HCT116 (cell line): ENCODE data around the gene EHMT1. TPM values are rescaled to one million over a fixed set of nuclear protein-coding genes. Genes with fewer than 3 reads are reported as not detected.

ENCODE experiments used
- ATAC-seq: fragments of 200-7000 bp; cut with Tn5 transposase; 2 replicates; pipeline ENCODE4 v1.9.1; 2020; ENCODE audit warnings: mild to moderate bottlenecking, moderate library complexity
- BruUV-seq: library from RNA; stranded (reverse); fragments of 400-500 nt; replicated peaks from 2 replicates; lab custom pipeline; 2021; lab: Mats Ljungman, UMichigan
- CTCF ChIA-PET: fragments of 300-600 bp; sonication (Branson Sonifier 250); formaldehyde crosslinking; loops from one replicate; lab custom pipeline; 2021; ENCODE audit warnings: antibody characterized with exemption; lab: Charles Lee
- POLR2A ChIA-PET: fragments of 300-600, 350-600 bp; sonication (Branson Sonifier 250); formaldehyde crosslinking; loops from one replicate; lab custom pipeline; 2021; ENCODE audit warnings: antibody characterized with exemption; lab: Charles Lee
- RAD21 ChIA-PET, 2 experiments: fragments of 300-600 bp; sonication (Branson Sonifier 250); formaldehyde crosslinking; loops; one replicate each; lab custom pipeline; 2023; ENCODE audit warnings: low total read pairs in 2 of 2; ENCODE audit not compliant: uncharacterized antibody in 2 of 2, unreplicated experiment in 2 of 2, low non-redundant PET in 1 of 2; lab: Charles Lee
- DNase-seq: peaks from one replicate; pipeline ENCODE4 v3.0.0-alpha.2; 2010; ENCODE audit warnings: low read depth, low spot score
- H2AFZ ChIP-seq: fragments of 200-600 bp; shearing (Covaris generic), sonication (generic); 2 replicates; pipeline ENCODE4 v1.6.1; 2017; ENCODE audit warnings: low read depth, mixed run types, mixed read lengths, antibody characterized with exemption, low read length; ENCODE audit not compliant: poor library complexity, severe bottlenecking
- H3K27ac ChIP-seq: 2 replicates; pipeline ENCODE4 v1.5.1; 2012; ENCODE audit warnings: low read depth, low read length
- H3K27me3 ChIP-seq: fragments of 200-600 bp; sonication (generic); 2 replicates; pipeline ENCODE4 v1.6.1; 2016; ENCODE audit warnings: mixed run types, low read length, mixed read lengths; ENCODE audit not compliant: insufficient read depth
- H3K36me3 ChIP-seq, 2 experiments: fragments of 200-500 bp in 1 of 2; fragments of 200-600 bp in 1 of 2; sonication (Bioruptor generic) in 1 of 2; sonication (generic) in 1 of 2; 2 replicates each; pipeline versions ENCODE4 v1.5.1 to v1.6.1; 2014 to 2016; ENCODE audit warnings: low read length in 2 of 2, inconsistent platforms in 1 of 2, mixed read lengths in 1 of 2, mixed run types in 1 of 2; ENCODE audit not compliant: insufficient read depth in 2 of 2, control insufficient read depth in 1 of 2
- H3K4me1 ChIP-seq, 2 experiments: fragments of 200-600 bp in 1 of 2; sonication (generic) in 1 of 2; 2 replicates each; pipeline versions ENCODE4 v1.5.1 to v1.6.1; 2012 to 2017; ENCODE audit warnings: low read length in 2 of 2, inconsistent platforms in 1 of 2, mild to moderate bottlenecking in 1 of 2, mixed read lengths in 1 of 2, mixed run types in 1 of 2, moderate library complexity in 1 of 2; ENCODE audit not compliant: insufficient read depth in 2 of 2, control insufficient read depth in 1 of 2
- H3K4me2 ChIP-seq: fragments of 200-600 bp; sonication (generic); 2 replicates; pipeline ENCODE4 v1.6.1; 2017; ENCODE audit warnings: mixed run types, low read length, mixed read lengths
- H3K4me3 ChIP-seq, 2 experiments: fragments of 200-600 bp in 1 of 2; sonication (generic) in 1 of 2; replicated peaks in 1 of 2; 2 replicates each; pipeline ENCODE4 v1.5.1; 2011 to 2016; ENCODE audit warnings: low read length in 2 of 2, control low read depth in 1 of 2, low read depth in 1 of 2, mild to moderate bottlenecking in 1 of 2, mixed read lengths in 1 of 2, mixed run types in 1 of 2
- H3K79me2 ChIP-seq: fragments of 200-600 bp; sonication (generic); 2 replicates; pipeline ENCODE4 v1.6.1; 2017; ENCODE audit warnings: mild to moderate bottlenecking, mixed run types, low read length, moderate library complexity, mixed read lengths; ENCODE audit not compliant: insufficient read depth
- H3K9ac ChIP-seq: fragments of 200-600 bp; sonication (generic); 2 replicates; pipeline ENCODE4 v1.6.1; 2016; ENCODE audit warnings: low read length, mixed read lengths
- H3K9me2 ChIP-seq: fragments of 200-600 bp; sonication (generic), shearing (Covaris generic); 2 replicates; pipeline ENCODE4 v1.6.1; 2017; ENCODE audit warnings: mixed run types, mild to moderate bottlenecking, moderate library complexity; ENCODE audit not compliant: insufficient read depth
- H3K9me3 ChIP-seq, 2 experiments: fragments of 200-500 bp in 1 of 2; fragments of 200-600 bp in 1 of 2; sonication (Bioruptor generic) in 1 of 2; sonication (generic) in 1 of 2; 2 replicates each; pipeline ENCODE4 v1.6.1; 2014 to 2017; ENCODE audit warnings: low read length in 2 of 2, mixed read lengths in 2 of 2, inconsistent platforms in 1 of 2, low read depth in 1 of 2, mild to moderate bottlenecking in 1 of 2, mixed run types in 1 of 2, moderate library complexity in 1 of 2; ENCODE audit not compliant: control insufficient read depth in 1 of 2, insufficient read depth in 1 of 2
- H4K20me1 ChIP-seq: fragments of 200-600 bp; sonication (generic), shearing (Covaris generic); 2 replicates; pipeline ENCODE4 v1.6.1; 2017; ENCODE audit warnings: mixed run types, mild to moderate bottlenecking, moderate library complexity; ENCODE audit not compliant: insufficient read depth
- CEBPB ChIP-seq: IDR thresholded peaks from 2 replicates; pipeline ENCODE4 v1.6.1; 2012; ENCODE audit warnings: low read depth
- EGR1 ChIP-seq: IDR thresholded peaks from 2 replicates; pipeline ENCODE4 v1.6.1; 2012; ENCODE audit warnings: low read depth
- FOSL1 ChIP-seq: IDR thresholded peaks from 2 replicates; pipeline ENCODE4 v1.6.1; 2012; ENCODE audit warnings: low read depth
- POLR2A ChIP-seq: IDR thresholded peaks from 2 replicates; pipeline ENCODE4 v1.7.0; 2011; ENCODE audit warnings: borderline replicate concordance; ENCODE audit not compliant: insufficient read depth, insufficient read length; ENCODE audit errors: extremely low read depth
- POLR2AphosphoS5 ChIP-seq: IDR thresholded peaks from 2 replicates; pipeline ENCODE4 v1.6.1; 2011; ENCODE audit warnings: mild to moderate bottlenecking, low read depth, low read length, moderate library complexity
- RAD21 ChIP-seq: IDR thresholded peaks from 2 replicates; pipeline ENCODE4 v1.6.1; 2012; ENCODE audit warnings: low read depth, mild to moderate bottlenecking
- SIN3A ChIP-seq: IDR thresholded peaks from 2 replicates; pipeline ENCODE4 v1.6.1; 2012; ENCODE audit warnings: low read depth
- TCF7L2 ChIP-seq: IDR thresholded peaks from 2 replicates; pipeline ENCODE4 v1.7.0; 2011; ENCODE audit warnings: borderline replicate concordance, inconsistent platforms; ENCODE audit not compliant: insufficient read depth, insufficient read length; ENCODE audit errors: extremely low read depth
- ZFX ChIP-seq: fragments of 450-650 bp; IDR thresholded peaks from 2 replicates; pipeline ENCODE4 v1.6.1; 2017
- ZNF274 ChIP-seq: fragments of 200-500 bp; sonication (Bioruptor generic); IDR thresholded peaks from 2 replicates; pipeline ENCODE4 v1.6.1; 2014; ENCODE audit warnings: mild to moderate bottlenecking, low read depth, low read length, inconsistent platforms
- intact Hi-C: fragments of 100-400 bp; cut with micrococcal nuclease; formaldehyde crosslinking; loops from 2 replicates; pipeline ENCODE4 v1.10.0; 2022
- total RNA-seq: library from RNA; stranded (reverse); gene quantifications from one replicate; pipeline ENCODE4 v1.2.1, GENCODE V29; 2021; ENCODE audit not compliant: unreplicated experiment
- TF ChIP-seq, protein P1 (sequence below): IDR thresholded peaks from 2 replicates; pipeline ENCODE4 v1.6.1; 2012

Gene EHMT1
- total RNA-seq, 1 experiment from 2014 or later = 86.1 TPM

GRCh38 chr9:137642892-137643291, 24.1 kb downstream of the EHMT1 start:
- Histone ChIP-seq H3K27ac (no peak overlapping the region), H3K9me2 (no peaks in the 10 kb centered on the region)
- TF ChIP-seq POLR2A (no peak), TCF7L2 (no peak), SIN3A (no peak), CEBPB (no peak), EGR1 (no peak), POLR2AphosphoS5 (no peak), ZFX (no peak), ZNF274 (no peak), RAD21 (no peak), FOSL1 (no peak)
- TF ChIP-seq, protein P1, sequence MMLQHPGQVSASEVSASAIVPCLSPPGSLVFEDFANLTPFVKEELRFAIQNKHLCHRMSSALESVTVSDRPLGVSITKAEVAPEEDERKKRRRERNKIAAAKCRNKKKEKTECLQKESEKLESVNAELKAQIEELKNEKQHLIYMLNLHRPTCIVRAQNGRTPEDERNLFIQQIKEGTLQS = no peak
- TF ChIP-seq, all 23 proteins: peak for 0
- RAD21 ChIA-PET = no interaction called here
- H3K79me2 ChIP-seq = peaks cover 100% of the 10 kb centered on the region
- H3K4me1 ChIP-seq = no peaks in the 10 kb centered on the region
- no peaks in the 10 kb centered on the region for H3K27me3 ChIP-seq
- DNase-seq (no peak), ATAC-seq (no peak)
- H3K9me3 ChIP-seq = no peaks in the 10 kb centered on the region
- no peak overlapping the region for H3K9ac ChIP-seq
- 0 out of 4 replicates have a peak, but pooled peaks cover 0 to 3% of the 10 kb centered on the region in 2 experiments for H3K36me3 ChIP-seq
- H4K20me1 ChIP-seq = peaks cover 11% of the 10 kb centered on the region; the same call in 1 of the 2 replicates
- POLR2A ChIA-PET = no interaction called here
- CTCF ChIA-PET = interaction anchor here (0.7 kb wide), 1 partner anchor 446 kb away, joined by 5 read pairs; no protein-coding TSS in a partner anchor
- H2AFZ ChIP-seq = no peak overlapping the region
- BruUV-seq = no TSS peak
- no peak overlapping the region for H3K4me3 ChIP-seq
- intact Hi-C loops = no loop called here
- no peak overlapping the region for H3K4me2 ChIP-seq

DNA sequence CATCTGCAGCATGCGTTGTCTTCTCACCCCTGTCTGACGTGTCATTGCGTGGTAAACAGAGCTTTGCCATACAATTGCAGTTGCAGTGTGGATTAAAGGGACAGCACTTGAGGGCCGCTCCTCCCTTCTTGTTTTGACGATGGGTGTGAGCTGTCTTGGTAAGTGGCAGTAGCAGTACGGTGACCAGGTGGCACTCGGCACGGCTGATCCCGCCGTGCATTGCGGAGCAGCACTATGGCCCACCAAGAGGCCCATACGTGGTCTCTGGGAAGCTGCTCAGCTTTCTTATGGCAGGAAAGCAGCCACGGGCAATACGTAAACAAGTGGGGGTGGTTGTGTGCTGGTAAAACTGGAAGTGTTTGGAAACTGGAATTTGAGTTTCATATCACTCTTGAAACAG, 25.1 kb downstream of the EHMT1 start:
- intact Hi-C loops = no loop called here
- Histone ChIP-seq H3K27me3 (no peaks in the 10 kb centered on the region), H3K27ac (no peak overlapping the region), H3K4me2 (no peak overlapping the region), H3K9me2 (no peaks in the 10 kb centered on the region)
- TF ChIP-seq, protein P1 = no peak
- TF ChIP-seq FOSL1 = no peak
- TF ChIP-seq, all 23 proteins: peak for 0
- Histone ChIP-seq H3K9me3 (no peaks in the 10 kb centered on the region), H3K4me3 (no peak overlapping the region), H3K36me3 (0 out of 4 replicates have a peak, but pooled peaks cover 0 to 3% of the 10 kb centered on the region in 2 experiments), H4K20me1 (peaks cover 7% of the 10 kb centered on the region; the same call in 1 of the 2 replicates), H3K9ac (no peak overlapping the region), H2AFZ (no peak overlapping the region), H3K79me2 (peaks cover 100% of the 10 kb centered on the region), H3K4me1 (no peaks in the 10 kb centered on the region)
- ChIA-PET POLR2A (no interaction called here), CTCF (no interaction called here), RAD21 (no interaction called here)
- DNase-seq = no peak
- BruUV-seq = no TSS peak
- no peak for ATAC-seq
